ENCODE data around the gene SOX6.
"Not testable (repeated sequence)": the region's sequence is repeated elsewhere in the genome, so short reads cannot be mapped to it uniquely, and the experiment has no call there.

Gene SOX6

GRCh38 chr11:15931497-15931896 lies 424.8 kb downstream of the SOX6 start:
- DNase-seq (ENCODE audit: low read depth) = no peak
- TF ChIP-seq CTCF (conservative IDR thresholded peaks at IDR 0.05; ENCODE audit: low read depth, low read length) = no peak
- H3K4me3 ChIP-seq (ENCODE audit: low read length) = no peak overlapping the region

DNA sequence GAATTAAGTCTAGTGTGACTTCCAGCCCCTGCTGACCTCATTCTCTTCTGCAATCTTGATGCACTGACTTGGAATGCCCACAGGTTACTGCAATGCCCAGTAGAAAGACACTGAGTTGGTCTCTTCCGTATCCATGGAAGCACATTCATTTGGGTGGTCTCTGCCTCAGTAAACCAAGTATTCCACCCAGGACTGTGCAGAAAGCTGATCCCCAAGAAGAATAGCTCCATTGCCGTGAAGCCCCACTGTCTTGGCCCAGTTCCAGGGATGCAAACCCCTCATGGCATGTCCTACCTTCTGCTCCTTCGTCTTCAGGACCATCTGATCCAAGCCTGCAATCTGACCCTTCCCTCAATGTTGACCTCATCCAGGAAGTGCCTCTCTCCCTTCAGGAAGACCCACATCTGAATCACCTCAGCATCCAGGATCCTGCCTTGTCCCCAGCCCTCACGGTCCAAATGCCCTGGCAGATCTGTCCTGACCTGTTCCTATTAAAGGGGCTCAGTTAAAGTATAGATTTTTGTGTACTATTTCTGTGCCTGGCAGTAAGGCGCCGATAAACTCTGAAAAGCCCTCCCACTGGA lies 425.8 kb downstream of the SOX6 start:
- no peak for DNase-seq (ENCODE audit: low read depth)
- H3K4me3 ChIP-seq (ENCODE audit: low read length) = no peak overlapping the region
- TF ChIP-seq CTCF (conservative IDR thresholded peaks at IDR 0.05; ENCODE audit: low read depth, low read length) = no peak

GRCh38 chr11:15929371-15929901 lies 426.9 kb downstream of the SOX6 start:
- no peak for TF ChIP-seq CTCF (conservative IDR thresholded peaks at IDR 0.05; ENCODE audit: low read depth, low read length)
- no peak overlapping the region for H3K4me3 ChIP-seq (ENCODE audit: low read length)
- no peak for DNase-seq (ENCODE audit: low read depth)

- TF ChIP-seq CTCF (conservative IDR thresholded peaks at IDR 0.05; ENCODE audit: low read depth, low read length) = no peak
- no peak overlapping the region for H3K4me3 ChIP-seq (ENCODE audit: low read length)
- DNase-seq (ENCODE audit: low read depth) = no peak
These were observed 428.5 kb downstream of the SOX6 start for GRCh38 chr11:15927864-15928217.

- no peak overlapping the region for H3K4me3 ChIP-seq (ENCODE audit: low read length)
- TF ChIP-seq CTCF (conservative IDR thresholded peaks at IDR 0.05; ENCODE audit: low read depth, low read length) = no peak
- no peak for DNase-seq (ENCODE audit: low read depth)
These were observed 429.0 kb downstream of the SOX6 start for GRCh38 chr11:15927196-15927863.

DNA sequence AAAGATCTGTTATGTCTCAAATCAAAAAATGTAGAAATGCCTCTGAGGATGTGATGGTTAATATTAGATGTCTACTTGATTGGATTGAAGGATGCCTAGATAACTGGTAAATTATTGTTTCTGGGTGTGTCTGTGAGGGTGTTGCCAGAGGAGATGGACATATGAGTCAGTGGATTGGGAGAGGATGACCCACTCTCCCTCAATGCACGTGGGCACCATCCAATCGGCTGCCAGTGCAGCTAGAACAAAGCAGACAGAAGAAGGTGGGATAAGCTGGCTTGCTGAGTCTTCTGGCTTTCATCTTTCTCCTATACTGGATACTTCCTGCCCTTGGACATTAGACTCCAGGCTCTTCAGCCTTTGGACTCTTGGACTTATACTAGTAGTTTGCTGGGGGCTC lies 430.3 kb downstream of the SOX6 start:
- no peak overlapping the region for H3K4me3 ChIP-seq (ENCODE audit: low read length)
- no peak for TF ChIP-seq CTCF (conservative IDR thresholded peaks at IDR 0.05; ENCODE audit: low read depth, low read length)
- DNase-seq (ENCODE audit: low read depth) = no peak

GRCh38 chr11:15923183-15923582 lies 433.2 kb downstream of the SOX6 start:
- H3K4me3 ChIP-seq (ENCODE audit: low read length) = no peak overlapping the region
- DNase-seq (ENCODE audit: low read depth) = no peak
- TF ChIP-seq CTCF (conservative IDR thresholded peaks at IDR 0.05; ENCODE audit: low read depth, low read length) = no peak

DNA sequence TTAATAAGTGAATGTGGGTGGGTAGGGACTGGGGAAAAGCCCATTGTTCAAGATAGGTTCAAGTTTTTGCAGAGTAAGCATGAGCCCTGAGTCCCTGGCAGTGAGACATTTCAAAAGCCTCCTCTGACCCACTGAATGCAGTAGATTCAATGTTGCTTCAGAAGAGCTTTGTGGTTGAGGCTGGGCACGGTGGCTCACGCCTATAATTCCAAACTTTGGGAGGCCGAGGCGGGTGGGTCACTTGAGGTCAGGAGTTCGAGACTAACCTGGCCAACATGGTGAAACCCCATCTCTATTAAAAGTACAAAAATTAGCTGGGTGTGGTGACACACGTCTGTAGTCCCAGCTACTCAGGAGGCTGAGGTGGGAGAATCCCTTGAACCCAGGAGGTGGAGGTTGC lies 433.6 kb downstream of the SOX6 start:
- not testable (repeated sequence) for DNase-seq (ENCODE audit: low read depth); H3K4me3 ChIP-seq (ENCODE audit: low read length)
